ENCODE data around the gene FHL2. TPM values are rescaled to one million over a fixed set of nuclear protein-coding genes. Genes with fewer than 3 reads are reported as not detected.

The FHL2 gene
- total RNA-seq, 4 donors from 2014 or later: 36.7 to 81.2 (median 44.0) TPM

DNA sequence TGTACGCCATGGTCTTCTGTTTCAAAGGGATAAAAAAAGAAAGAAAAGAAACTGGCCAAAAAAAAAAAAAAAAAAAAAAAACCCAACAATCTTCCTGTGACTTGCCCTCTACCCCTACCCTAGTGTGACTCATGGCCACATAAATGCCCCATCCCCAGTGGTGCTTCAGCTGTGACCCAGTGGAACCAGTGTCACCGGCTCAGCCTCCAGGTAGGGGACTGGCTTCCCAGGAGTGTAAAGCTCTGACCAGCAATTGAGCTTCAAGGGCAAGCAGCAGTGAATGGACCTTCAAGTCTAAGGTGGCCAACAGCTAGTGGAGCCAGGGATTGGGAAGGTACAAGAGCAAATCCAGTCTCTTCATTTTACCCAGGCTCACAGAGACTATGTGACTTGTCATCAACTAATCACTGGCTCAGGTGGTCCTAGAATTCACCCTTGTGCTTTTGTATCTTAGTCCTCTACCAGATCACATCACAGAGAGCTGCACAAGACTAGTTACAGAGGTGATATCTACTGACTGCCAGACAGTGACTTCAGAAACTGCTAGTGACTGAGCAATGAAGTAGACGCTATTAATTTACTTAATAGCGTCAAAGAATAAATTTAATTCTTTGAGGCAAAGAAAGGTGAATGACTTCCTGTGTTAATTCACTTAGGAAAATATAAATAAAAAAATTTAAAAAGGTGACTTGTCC lies 68.0 kb downstream of the FHL2 start:
- H3K27me3 ChIP-seq: no peaks in the 10 kb centered on the region
- intact Hi-C loops (cut with DNase I): no loop called here
- no peak for DNase-seq
- H3K4me1 ChIP-seq: peaks cover 15 to 19% of the 10 kb centered on the region in 2 donors
- no peak overlapping the region for H3K4me3 ChIP-seq (replicated peaks in 1 of 3)
- no peaks in the 10 kb centered on the region for H3K9me3 ChIP-seq
- H3K36me3 ChIP-seq: peaks cover 0 to 4% of the 10 kb centered on the region in 2 donors
- WGBS, 2 donors: 91 to 97% methylated on average over 4 of the region's 4 CpGs
- no peak overlapping the region for H3K27ac ChIP-seq
- no peak for TF ChIP-seq POLR2A (IDR thresholded peaks at IDR 0.05)
- TF ChIP-seq, protein P1, sequence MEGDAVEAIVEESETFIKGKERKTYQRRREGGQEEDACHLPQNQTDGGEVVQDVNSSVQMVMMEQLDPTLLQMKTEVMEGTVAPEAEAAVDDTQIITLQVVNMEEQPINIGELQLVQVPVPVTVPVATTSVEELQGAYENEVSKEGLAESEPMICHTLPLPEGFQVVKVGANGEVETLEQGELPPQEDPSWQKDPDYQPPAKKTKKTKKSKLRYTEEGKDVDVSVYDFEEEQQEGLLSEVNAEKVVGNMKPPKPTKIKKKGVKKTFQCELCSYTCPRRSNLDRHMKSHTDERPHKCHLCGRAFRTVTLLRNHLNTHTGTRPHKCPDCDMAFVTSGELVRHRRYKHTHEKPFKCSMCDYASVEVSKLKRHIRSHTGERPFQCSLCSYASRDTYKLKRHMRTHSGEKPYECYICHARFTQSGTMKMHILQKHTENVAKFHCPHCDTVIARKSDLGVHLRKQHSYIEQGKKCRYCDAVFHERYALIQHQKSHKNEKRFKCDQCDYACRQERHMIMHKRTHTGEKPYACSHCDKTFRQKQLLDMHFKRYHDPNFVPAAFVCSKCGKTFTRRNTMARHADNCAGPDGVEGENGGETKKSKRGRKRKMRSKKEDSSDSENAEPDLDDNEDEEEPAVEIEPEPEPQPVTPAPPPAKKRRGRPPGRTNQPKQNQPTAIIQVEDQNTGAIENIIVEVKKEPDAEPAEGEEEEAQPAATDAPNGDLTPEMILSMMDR (IDR thresholded peaks at IDR 0.05): no peak

DNA sequence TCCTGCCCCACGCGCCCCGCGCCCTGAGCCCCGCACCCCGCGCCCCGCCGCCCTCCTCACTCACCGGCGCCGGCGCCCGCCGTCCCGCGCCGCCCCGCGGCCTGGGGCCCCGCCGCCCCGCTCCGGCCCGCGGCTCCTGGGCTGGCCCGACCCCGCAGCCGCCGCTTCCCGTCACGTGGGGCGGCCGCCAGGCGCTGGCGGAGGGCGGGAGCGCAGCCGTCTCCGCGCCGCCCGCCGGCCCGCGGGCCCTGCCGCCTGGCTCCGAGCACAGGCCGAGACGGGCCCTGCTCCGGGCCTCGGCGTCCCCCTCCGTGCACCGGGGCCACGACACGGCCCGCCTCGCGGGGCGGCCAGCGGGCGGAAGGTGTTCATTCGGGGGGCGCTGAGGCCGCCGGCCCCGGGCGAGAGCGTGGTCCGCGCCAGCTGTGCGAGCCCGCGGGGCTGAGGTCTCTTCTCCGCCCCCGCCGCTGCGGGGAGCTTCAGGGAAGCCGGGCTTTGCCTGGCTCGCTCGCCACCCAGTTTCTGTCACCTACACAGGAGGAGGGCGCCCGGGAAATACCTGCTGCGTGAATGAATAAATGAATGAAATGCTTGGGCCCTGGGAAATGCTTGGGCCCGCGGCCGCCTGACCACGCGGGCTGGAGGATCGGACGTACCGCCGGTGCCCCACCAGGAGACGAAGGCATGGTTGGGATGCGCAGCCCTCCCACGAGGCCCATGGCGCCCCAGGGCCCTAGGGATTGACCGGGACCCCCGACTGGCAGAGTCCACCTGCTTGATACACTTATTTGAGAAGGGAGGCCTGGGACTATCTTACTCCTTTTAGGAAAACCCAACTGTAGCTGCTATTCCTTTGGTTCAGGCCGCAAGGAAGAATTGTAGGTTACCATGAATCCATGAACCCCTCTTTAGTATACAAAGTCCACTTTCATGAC lies 69.0 kb downstream of the FHL2 start, which contains the start of gene TGFBRAP1:
TSS of gene TGFBRAP1 (minus strand) at position 175 of the 935 bp plus-strand sequence. CDS start 21,434 bp downstream, outside the sequence.
- H3K4me1 ChIP-seq: peaks cover 15 to 19% of the 10 kb centered on the region in 2 donors
- TF ChIP-seq, protein P1 (IDR thresholded peaks at IDR 0.05): peak in 1 of 6 experiments; percentile 10
- TF ChIP-seq POLR2A (IDR thresholded peaks at IDR 0.05): peak in 1 of 2 donors; percentile 55
- intact Hi-C loops (cut with DNase I): no loop called here
- peak within 1 kb of the TSS; percentile 74 to 80 (median 79) for H3K27ac ChIP-seq
- WGBS, 2 donors: 7 to 87% methylated on average over 1 to 24 of the region's 101 CpGs
- H3K9me3 ChIP-seq: no peaks in the 10 kb centered on the region
- H3K4me3 ChIP-seq (replicated peaks in 1 of 3): peak within 1 kb of the TSS; percentile 3 to 61 (median 54)
- peaks cover 0 to 4% of the 10 kb centered on the region in 2 donors for H3K36me3 ChIP-seq
- H3K27me3 ChIP-seq: no peaks in the 10 kb centered on the region
- DNase-seq: peak; percentile 53 to 55

DNA sequence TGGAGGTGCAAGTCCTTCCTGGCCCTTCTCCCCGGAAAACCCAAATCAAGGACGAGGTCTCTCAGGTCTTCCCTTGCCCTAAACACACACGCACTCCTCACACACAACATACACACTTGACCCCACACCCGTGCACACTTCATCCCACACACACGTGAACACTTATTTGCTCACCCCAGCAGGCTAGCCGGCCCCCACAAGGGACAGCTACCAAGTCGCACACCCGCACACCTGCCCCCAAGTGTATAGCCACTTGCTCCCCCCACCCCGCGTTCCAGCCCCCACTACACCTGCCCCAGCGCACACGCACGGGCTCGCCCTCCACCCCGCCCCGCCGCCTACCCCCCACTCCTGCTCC lies 69.7 kb downstream of the FHL2 start:
- Histone ChIP-seq H3K9me3 (no peaks in the 10 kb centered on the region), H3K27ac (peak overlapping the region; percentile 71 to 79 (median 76)), H3K4me3 (replicated peaks in 1 of 3) (peak overlapping the region; percentile 3 to 52 (median 45)), H3K4me1 (peaks cover 15 to 19% of the 10 kb centered on the region in 2 donors), H3K36me3 (peaks cover 0 to under 1% of the 10 kb centered on the region in 2 donors), H3K27me3 (no peaks in the 10 kb centered on the region)
- intact Hi-C loops (cut with DNase I): no loop called here
- TF ChIP-seq POLR2A (IDR thresholded peaks at IDR 0.05): no peak
- TF ChIP-seq, protein P1 (IDR thresholded peaks at IDR 0.05): no peak
- 0 to 1% methylated on average over 8 of the region's 17 CpGs for WGBS, 2 donors
- peak; percentile 26 to 29 for DNase-seq

DNA sequence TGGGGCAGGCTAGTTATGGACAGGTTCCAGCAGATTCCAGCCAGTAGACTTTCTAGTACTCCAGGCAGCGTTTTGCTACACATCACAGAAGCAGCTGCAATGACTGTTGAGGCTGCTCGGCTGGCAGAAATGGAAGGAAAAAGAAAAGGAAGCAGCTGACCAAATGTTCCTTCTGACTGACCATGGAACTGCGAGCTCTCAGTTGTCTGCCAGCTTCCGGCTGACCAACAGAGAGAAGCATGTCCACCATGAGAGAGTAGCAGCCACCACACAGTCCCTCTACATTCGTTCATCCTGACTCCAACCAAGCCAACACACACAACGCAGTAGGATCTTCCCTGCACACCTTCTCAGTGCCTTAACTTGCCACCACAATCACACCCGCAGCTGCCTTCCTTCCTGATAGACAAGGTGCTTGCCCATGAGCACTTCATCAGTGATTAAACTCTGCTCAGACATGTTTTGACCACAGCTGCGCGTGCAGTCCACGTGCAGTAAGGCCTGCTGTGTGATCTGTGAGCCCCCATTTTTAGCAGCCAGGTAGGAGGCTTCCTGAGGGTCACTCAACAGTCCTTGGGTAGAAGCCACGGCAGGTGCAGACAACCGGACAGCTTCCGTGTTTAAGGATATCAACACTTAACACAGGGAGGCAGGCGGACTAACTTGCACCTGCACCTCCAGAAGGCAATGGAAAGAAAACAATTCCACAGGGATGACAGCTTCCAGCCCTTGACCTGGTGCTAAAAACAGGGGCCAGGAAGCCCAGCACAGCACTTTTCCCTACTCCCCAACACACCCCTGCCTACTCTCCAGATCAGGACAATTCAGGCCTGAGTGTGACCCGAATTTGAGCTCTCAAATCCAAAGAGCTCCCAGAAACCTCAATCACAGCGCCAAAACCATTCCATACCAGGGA lies 70.3 kb downstream of the FHL2 start:
- peak; percentile 68 to 74 for DNase-seq
- intact Hi-C loops (cut with DNase I): no loop called here
- 26 to 32% methylated on average over 15 to 16 of the region's 16 CpGs for WGBS, 2 donors

More for the DNA sequence above, 70.3 kb downstream of the FHL2 start:
- no peaks in the 10 kb centered on the region for H3K27me3 ChIP-seq
- peak overlapping the region; percentile 3 to 52 (median 45) for H3K4me3 ChIP-seq (replicated peaks in 1 of 3)
- peaks cover 15 to 19% of the 10 kb centered on the region in 2 donors for H3K4me1 ChIP-seq
- H3K27ac ChIP-seq: peak overlapping the region; percentile 71 to 79 (median 76)
- H3K9me3 ChIP-seq: no peaks in the 10 kb centered on the region
- TF ChIP-seq, protein P1 (IDR thresholded peaks at IDR 0.05): no peak
- TF ChIP-seq POLR2A (IDR thresholded peaks at IDR 0.05): peak in 1 of 2 donors; percentile 48
- H3K36me3 ChIP-seq: no peaks in the 10 kb centered on the region

Data from thyroid gland (tissue), 4 donors.